HG03175 (cell line): ENCODE measurements around the gene ZNF3.

Source experiments
- ATAC-seq: cut with Tn5 transposase; IDR thresholded peaks from one replicate; pipeline ENCODE4 v1.9.1; 2021; ENCODE audit warnings: mild to moderate bottlenecking, moderate library complexity; ENCODE audit not compliant: unreplicated experiment

ZNF3 gene

DNA sequence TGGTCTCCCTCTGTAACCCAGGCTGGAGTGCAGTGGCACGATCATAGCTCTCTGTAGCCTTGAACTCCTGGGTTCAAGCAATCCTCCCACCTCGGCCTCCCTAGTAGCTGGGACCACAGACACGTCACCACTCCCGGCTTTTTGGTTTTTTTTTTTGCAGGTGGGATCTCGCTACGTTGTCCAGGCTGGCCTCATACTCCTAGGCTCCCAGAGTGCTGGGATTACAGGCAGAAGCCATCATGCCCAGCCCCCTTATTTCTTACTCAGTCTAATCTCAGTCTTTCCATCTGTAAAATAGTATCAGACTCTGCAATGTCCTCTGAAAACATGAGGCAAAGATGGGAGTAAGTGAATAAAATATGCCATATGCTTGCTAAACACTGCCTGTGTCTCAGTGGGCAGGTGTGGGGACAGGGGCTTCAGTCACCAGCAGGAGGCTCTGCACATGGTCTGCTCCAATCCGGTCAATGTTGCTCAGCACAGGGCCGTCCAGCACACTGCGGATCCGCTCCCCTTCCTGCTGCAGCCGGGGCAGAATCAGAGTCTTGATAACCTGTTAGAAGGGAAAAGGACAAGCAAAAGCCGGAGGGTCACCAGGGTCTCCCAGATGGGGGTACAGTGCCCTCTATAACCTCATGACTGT lies 28.1 kb upstream of the ZNF3 start:
- ATAC-seq: no peak

DNA sequence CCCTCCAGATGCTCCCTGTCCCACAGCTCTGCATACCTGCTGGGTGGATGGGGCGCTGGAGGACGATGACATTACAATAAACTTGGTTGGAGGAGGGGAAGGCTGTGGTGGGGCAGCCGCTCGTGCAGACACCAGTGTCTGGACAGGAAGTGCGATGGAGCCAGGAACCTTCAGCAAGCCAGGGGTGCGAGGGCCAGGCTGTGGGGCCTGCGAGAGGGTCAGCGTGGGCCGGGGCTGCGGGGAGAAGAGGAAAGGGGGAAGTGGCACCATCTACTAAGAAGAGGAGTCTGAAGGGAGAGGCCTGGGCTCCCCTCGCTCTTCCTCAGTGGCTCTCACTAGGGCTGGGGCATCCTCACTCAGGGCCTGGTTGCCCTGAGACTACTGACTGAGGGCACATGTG lies 26.4 kb upstream of the ZNF3 start:
- ATAC-seq: no peak

DNA sequence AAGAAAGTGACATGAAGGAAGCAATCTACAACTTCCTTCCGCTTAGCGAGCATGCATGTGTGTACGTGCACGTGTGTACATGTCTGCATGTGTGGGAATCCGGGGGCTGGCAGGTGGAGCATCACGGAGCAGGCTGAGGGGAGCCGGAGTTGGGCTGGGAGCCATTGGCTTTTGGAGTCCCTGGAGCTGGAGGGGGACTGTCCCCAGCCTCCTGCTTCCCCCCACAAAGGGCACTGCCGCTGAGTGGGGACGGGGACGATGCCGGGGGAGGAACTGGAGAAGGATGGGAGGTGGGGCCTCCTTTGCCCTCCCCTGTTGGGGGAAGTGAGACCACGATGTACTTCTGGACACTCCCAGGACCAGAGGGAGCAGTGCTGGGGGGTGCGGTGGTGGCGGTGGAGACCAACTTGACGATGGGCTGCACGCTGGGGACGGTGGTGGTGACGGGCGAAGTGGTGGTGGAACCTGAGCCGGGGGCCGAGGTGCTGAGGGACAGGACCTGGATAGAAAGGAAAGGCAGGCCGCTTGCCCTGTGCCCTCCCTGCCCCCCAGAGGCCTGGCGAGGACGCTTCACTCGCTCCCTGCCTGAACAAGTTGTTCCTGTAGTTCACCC lies 25.7 kb upstream of the ZNF3 start:
- no peak for ATAC-seq

DNA sequence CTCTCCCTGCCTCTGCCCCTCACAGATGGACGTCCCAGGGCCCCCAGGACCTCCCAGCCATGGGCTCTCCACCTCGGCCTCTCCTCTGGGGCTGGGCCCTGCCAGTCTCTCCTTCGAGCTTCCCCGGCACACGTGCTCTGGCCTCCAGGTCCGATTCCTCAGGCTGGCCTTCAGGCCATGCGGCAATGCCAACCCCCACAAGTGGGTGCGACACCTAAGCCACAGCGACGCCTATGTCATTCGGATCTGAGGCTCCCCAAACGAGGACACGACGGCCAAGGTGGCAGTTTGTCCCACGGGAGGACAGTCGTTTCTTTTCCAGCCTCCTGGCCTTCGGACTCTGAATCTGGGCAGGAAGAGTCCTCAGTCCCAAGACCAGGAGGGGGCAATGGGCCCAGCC lies 25.1 kb upstream of the ZNF3 start:
- no peak for ATAC-seq

DNA sequence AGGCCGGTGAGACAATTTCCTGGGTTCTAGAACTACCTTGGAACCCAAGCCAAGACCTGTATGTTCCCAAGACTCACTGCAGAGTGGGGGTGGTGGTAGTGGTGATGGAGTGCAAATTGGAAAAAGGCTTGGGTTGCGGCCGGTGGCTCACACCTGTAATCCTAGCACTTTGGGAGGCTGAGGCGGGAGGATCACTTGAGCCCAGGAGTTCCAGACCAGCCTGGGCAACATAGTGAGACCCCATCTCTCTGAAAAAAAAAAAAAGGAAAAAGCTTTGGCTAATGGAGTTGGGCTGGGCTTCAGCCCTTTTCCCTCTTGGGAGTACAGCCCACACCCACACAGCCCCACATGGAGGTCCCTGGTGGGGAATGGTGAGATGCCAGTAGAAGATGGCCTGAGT lies 24.0 kb upstream of the ZNF3 start:
- no peak for ATAC-seq

DNA sequence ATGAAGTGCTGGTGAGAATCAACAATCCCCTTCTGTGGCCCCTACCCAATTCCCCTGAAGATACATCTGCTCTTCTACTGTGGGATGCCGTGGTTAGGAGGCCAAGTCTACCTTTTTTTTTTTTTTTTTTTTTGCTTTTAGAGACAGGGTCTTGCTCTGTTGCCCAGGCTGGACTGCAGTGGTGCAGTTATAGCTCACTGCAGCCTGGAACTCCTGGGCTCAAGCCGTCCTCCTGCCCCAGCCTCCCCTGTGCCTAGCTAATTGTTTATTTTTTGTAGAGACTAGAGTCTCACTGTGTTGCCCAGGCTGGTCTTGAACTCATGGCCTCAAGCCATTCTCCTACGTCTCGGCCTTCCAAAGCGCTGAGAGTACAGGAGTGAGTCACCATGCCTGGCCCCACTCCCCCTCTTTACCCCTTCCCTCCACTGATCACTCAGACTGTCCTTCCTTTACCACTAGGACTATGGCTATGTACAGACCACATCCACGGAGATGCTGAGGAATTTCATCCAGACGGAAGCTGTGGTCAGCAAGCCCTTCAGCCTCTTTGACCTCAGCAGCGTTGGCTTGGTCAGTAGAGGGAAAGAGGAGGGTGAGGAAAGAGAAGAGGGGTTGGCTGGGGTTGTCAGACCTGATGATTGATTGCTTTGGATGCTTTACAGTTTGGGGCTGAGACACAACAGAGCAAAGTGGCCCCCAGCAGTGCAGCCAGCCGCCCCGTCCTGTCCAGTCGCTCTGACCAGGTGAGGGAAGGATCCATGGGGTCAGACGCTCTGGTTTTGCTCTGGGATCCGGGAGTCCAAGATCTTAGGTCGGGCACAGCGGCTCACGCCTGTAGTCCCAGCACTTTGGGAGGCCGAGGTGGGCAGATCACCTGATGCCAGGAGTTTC lies 21.7 kb upstream of the ZNF3 start:
- no peak for ATAC-seq

DNA sequence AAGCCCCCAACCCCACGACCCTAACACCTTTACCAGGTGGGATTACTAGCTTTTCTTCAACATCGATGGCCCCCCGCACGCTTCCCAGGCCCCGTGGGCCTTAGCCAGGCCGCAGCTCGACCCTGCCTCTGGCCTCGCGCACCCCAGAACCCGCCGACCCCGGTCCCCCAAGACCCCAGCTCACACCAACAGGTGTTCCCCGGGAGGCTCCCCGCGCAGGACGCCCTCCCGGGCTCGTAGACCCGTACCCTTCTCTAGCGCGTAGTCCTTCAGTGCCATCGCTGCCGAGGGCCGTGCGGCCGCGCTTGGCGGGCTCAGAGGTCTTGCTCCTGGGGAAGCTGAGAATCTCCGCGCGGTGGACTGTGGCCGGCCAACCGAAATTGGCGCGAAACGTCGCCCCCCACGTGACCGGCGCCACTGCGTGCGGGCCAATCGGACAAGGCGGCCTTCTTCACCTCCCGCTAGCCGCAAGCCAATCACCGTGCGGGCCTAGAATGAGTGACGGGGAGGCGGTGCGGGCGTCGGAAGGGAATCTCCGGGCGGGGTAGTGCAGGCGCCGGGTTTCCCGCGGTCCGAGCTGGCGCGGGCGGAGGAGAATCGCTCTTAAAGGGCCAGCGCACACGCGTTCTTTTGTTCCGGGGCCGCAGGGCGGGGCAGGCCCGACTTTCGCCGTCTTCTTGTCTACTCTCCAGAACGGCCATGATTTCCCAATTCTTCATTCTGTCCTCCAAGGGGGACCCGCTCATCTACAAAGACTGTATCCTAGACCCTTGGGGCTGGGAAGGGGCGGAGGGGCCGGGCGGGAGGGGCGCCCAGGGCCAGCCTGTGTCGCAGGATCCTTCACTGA lies 19.7 kb upstream of the ZNF3 start, which contains the start of the genes AP4M1 and MCM7:
AP4M1 (plus strand) TSS at position 628 of the 847 bp plus-strand sequence; CDS start at position 700, 72 bp downstream.
MCM7 (minus strand) TSS at position 382 of the 847 bp plus-strand sequence; CDS start at position 279, 103 bp downstream.
- peak; percentile 87 for ATAC-seq

DNA sequence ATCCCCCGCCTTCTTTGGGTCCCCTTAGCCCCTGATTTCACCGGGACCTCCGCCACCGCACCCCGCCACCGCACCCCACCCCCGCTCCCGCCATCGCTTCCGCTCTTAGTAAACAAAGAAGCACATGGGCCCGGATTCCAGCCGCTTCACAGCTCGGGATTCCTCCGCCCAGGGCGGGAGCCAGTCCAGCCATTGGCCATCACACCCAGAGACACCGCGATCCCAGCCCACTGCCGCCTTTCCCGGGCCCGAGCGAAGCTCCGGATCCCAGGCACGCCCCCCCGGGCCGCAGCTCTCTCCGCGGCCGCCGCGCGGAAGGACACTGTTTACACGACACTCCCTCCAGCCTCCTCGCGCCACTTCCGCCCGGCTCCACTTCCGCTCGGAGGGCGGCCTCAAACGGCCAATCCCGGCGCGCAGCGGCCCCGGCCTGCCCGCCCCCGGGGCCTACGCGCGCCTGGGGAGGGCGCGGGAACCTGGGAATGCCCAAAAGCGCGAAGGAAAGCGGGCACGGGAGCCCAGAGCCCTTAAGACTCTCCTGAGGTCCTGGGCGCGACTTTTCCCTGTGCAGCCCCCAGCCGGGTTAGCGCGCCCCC lies 19.0 kb upstream of the ZNF3 start:
- ATAC-seq: peak; percentile 65

DNA sequence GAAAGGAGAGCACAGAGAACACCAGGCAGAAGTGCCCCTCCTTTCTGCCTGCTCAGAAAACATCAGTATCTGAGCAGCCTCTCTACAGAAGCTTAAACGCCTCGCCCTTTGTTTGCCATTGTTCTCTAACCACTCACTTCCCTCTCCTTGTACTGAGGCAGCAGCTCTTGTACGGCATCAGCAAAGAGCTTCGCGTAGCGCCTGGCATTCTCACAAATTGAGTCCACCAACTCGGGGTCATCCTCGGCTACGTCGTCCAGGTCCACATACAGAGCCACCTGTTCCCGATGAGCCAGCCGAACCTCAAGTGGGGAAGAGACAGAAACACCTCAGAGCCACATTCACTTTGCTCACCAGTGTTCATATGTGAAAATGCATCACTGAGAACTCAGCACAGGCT lies 17.9 kb upstream of the ZNF3 start:
- ATAC-seq: no peak

DNA sequence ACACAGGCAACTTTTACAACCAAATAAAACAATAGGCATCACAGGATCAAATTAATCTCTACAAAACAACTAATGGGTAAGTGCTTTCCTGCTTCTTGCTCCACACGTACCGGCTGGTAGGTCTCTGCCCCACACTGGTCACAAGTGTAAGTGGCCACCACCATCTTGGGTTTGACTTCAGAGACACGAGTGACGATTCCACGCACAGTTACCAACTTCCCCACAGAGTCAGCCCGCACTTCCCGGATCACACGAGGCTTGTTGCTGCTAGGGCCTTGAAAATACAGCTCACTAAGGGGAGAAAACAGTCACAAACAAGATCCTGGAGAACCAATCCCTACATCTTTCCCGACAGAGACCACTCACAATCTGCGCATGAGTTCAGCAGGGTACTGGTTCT lies 17.4 kb upstream of the ZNF3 start:
- no peak for ATAC-seq

DNA sequence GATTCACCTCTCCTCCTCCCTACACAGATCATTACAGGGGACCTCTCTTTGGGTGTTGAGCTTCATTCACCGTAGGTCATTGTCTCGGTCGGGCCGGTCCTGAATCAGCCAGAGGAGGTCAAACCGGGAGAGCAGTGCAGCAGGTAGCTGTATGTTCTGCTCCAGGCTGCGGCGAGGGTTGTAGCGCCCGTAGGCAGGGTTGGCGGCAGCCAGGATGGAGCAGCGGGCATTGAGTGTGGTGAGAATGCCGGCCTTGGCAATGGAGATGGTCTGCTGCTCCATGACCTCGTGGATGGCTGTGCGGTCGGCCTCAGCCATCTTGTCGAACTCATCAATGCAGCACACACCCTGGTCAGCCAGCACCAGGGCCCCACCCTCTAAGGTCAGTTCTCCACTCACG lies 14.2 kb upstream of the ZNF3 start:
- ATAC-seq: no peak

DNA sequence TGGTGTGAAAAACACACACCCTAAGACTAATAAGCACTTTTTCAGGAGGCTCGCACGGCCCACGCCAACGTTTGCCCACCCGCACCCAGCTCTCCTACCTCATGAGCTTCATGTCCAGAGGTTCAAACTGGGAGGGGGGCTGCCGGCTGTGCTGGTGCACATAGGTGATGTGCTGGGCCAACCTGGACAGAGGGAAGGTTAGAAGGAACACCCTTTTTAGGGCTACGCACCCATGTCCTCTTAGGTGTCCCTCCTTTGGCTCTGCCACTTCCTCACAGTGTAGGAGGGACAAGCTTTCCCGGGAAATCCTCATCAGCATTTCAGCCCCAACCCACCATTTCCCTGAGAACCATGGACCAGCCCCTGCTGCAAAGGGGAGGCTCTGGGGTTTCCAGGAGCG lies 13.8 kb upstream of the ZNF3 start:
- ATAC-seq: no peak

DNA sequence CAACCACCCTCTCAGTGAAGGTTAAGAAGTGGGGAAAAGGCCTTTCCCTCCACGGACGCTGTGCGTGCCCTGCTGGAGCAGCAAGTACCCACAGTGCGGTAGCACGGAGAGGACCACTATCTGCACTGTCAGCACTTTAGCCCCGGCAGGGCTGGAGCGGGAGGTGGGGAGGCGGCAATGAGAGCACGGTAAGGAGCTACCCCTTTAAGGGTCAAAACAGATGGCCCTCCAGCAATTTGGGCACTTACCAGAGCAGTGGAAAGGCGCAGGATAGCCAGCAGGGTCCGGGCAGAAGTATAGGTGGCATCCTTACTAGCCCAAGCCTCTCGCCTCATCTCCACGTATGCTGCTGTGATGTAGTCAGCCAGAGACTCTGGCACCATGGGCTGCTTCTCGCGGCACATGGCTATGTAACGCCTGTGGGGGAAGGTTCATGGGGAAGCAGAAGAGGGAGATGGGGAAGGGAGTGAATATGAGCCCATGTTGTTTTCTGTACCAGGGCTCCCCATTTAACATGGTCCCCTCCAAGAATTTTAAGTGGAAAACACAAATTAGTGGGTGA lies 12.5 kb upstream of the ZNF3 start:
- ATAC-seq: no peak

DNA sequence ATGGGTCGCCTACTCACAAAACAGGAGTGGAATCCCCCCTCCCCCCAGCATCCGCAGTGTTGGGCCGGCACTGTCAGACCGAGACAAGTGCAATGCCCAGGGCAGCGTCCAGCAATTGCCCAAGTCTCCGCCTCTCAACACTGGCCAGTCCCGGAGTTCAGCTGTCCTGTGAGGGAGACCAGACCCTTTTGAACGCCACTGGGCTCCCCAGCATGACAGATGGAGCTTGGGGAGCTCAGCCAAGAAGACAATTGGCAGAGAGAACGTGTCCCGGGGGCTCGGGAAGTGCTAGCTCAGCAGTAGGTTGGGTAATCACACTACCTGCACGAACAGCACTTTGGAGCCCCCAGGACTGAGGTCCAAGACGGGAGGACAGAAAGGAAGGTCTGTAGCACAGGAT lies 12.0 kb upstream of the ZNF3 start:
- no peak for ATAC-seq

DNA sequence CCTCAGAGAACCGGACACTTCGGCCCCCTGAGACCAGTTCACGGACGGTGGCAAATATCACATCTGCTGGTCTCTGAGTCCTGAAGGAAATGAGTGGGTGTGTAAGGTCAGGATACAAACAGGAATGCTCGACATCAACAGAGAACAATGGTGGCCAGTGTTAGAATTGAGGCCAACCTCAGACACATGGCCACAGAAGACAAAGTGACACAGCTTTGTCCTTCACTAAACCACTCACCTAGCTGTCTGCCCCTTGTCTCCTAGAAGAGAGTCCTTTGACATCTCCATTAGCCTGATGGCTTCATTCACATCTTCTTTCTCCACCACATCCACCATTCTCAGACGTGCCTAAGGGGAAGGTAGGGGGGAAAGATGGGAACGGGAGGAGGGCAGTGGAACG lies 11.5 kb upstream of the ZNF3 start:
- ATAC-seq: no peak

DNA sequence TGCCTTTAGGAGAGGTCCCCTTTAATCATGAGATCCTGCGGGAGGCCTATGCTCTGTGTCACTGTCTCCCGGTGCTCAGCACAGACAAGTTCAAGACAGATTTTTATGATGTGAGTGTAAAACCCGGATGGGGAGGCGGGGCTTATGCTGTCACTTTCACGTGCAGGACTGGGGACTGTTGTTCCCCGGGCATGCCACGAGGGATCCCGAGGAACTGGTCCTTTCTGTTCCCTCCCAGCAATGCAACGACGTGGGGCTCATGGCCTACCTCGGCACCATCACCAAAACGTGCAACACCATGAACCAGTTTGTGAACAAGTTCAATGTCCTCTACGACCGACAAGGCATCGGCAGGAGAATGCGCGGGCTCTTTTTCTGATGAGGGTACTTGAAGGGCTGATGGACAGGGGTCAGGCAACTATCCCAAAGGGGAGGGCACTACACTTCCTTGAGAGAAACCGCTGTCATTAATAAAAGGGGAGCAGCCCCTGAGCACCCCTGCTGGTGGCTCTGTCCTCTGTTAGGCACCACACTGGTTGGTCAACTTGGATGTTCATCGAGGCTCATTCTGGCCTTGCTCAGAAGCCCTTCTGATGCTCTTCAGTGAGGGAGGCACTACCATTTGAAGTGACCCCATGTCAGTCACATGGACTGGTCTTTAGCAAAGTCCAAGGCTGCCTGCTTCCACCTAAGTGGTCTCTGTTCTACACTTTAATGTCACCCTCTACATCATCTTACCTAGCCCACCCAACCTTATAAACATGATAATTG lies 10.1 kb upstream of the ZNF3 start:
- no peak for ATAC-seq

DNA sequence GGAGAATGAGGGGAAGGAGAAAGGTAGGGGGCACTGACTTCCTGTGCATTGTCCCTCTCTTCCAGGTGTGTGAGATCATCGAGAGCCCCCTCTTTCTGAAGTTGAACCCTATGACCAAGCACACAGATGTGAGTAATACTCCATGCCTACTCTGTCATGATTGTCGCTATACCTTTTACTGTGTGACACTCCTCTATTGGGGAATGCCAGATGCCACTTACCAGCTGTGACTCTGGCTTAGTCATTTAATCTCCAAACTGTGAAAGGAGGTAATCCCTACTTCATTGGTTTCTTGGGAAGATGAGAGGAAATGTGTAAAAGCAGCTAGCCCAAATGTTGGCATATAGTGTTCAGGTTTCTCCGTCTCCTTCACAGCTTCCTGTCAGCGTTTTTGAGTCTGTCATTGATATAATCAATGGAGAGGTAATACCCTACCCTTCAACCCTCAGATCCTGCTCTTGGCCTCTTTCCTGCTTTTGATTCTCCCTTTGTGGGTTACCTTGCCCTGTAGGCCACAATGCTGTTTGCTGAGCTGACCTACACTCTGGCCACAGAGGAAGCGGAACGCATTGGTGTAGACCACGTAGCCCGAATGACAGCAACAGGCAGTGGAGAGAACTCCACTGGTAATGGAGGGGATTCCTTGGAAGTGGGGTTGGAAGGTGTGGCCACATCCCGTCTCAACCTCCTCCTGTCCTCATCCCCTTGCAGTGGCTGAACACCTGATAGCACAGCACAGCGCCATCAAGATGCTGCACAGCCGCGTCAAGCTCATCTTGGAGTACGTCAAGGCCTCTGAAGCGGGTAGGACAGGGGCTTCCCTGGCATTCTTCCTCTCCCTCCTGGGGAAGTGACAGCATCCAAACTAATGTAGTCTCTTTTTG lies 9.2 kb upstream of the ZNF3 start:
- no peak for ATAC-seq

DNA sequence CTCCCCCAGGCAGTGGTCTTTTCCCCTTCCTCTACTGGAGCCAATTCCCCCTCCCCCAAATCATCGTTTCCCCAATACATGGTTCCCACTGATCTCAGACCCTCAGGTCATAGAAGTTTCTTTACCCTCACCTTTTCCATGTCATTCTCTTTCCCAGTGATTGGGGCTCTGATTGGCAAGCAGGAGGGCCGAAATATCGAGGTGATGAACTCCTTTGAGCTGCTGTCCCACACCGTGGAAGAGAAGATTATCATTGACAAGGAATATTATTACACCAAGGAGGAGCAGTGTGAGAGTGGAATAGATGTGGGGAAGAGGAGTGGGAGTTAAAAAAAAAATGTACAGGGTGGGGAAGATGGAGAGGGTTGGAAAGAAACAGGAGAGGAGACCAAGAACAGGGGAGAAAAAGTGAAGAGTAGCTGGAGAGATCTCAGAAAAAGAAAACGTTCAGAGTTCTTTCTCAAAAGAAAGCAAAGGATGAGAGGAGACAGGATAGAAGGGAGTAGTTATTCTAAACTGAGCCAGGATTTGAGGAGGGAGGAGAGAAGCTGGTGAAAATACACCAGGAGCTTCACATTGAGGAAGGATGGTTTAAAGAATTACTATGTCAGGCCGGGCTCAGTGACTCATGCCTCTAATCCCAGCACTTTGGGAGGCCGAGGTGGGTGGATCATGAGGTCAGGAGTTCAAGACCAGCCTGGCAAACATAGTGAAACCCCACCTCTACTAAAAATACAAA lies 8.1 kb upstream of the ZNF3 start:
- no peak for ATAC-seq
